Measurements from ENCODE around the gene TMPRSS11E. TPM values are rescaled to one million over a fixed set of nuclear protein-coding genes. Genes with fewer than 3 reads are reported as not detected.

The TMPRSS11E gene
- total RNA-seq, 1 experiment from 2014 or later, result 2.3 TPM

DNA sequence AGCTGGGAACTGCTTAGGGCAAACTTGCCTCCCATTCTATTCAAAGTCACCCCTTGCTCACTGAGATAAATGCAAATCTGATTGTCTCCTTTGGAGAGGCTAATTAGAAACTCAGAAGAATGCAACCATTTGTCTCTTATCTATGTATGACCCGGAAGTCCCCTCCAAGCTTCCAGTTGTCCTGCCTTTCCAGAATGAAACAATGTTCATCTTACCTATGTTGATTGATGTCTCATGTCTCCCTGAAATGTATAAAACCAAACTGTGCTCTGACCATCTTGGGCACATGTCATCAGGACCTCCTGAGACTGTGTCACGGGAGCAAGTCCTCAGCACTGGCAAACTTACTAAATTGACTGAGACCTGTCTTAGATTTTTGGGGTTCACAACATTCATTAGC lies 37.1 kb upstream of the TMPRSS11E start:
- Histone ChIP-seq H2AFZ (ENCODE audit: low read length) (no peak overlapping the region), H3K14ac (ENCODE audit: insufficient read depth, low read length) (no peak overlapping the region), H4K5ac (ENCODE audit: insufficient read length, low read depth, low read length) (no peak overlapping the region), H4K8ac (replicated peaks; ENCODE audit: insufficient read length, low read depth, low read length) (no peak overlapping the region), H3K27ac (ENCODE audit: insufficient read length, low read depth, low read length) (peak overlapping the region; percentile 58), H3K79me1 (ENCODE audit: insufficient read depth, low read depth, low read length, poor library complexity, severe bottlenecking) (no peaks in the 10 kb centered on the region), H3K4me2 (ENCODE audit: insufficient read depth, insufficient read length, low read length) (no peak overlapping the region), H3K9ac (ENCODE audit: extremely low read depth, insufficient read length, low read length) (no peak overlapping the region), H2AK5ac (ENCODE audit: insufficient read length, low read length) (no peak overlapping the region), H3K18ac (ENCODE audit: insufficient read length, low read depth, low read length) (no peak overlapping the region), H3K56ac (ENCODE audit: insufficient read length, low read depth, low read length) (no peak overlapping the region), H3K79me2 (ENCODE audit: insufficient read depth, low read length) (no peaks in the 10 kb centered on the region), H2BK15ac (ENCODE audit: low read depth, low read length) (no peak overlapping the region), H3K23ac (ENCODE audit: insufficient read length, low read depth, low read length) (no peak overlapping the region), H3K27me3 (ENCODE audit: insufficient read depth, low read length) (no peaks in the 10 kb centered on the region), H2BK20ac (ENCODE audit: low read depth, low read length, poor library complexity, severe bottlenecking) (no peak overlapping the region), H4K91ac (ENCODE audit: insufficient read length, low read depth, low read length) (no peak overlapping the region), H3K4me1 (ENCODE audit: insufficient read depth, low read length) (peaks cover 10% of the 10 kb centered on the region; the same call in 1 of the 2 replicates), H3K9me3 (ENCODE audit: control insufficient read depth, low read depth, low read length) (no peaks in the 10 kb centered on the region), H4K20me1 (ENCODE audit: control insufficient read depth, insufficient read depth, insufficient read length) (no peaks in the 10 kb centered on the region), H2BK5ac (ENCODE audit: insufficient read length, low read length) (no peak overlapping the region), H3K23me2 (ENCODE audit: insufficient read length, low read depth, low read length, poor library complexity, severe bottlenecking) (peaks cover 7% of the 10 kb centered on the region), H3T11ph (ENCODE audit: low read length) (no peak overlapping the region), H3K4ac (ENCODE audit: low read depth, low read length) (no peak overlapping the region), H2BK120ac (ENCODE audit: low read depth, low read length, poor library complexity, severe bottlenecking) (no peak overlapping the region), H2BK12ac (ENCODE audit: insufficient read length, low read depth, low read length) (no peak overlapping the region)
- no peak for DNase-seq
- Mint-ChIP-seq H3K36me3 (ENCODE audit: insufficient read depth in 1 of 3, low read depth in 3 of 3) (peaks cover 0 to 11% (median 8%) of the 10 kb centered on the region in 3 experiments; a peak in 5 of 7 replicates), H3K27ac (peak overlapping the region; percentile 78 to 99 (median 92)), H3K4me3 (peak overlapping the region in 1 of 2 experiments; percentile 63; a peak in 1 of 5 replicates), H3K9me3 (no peaks in the 10 kb centered on the region; a peak in 2 of 5 replicates), H3K27me3 (ENCODE audit: low read depth) (no peaks in the 10 kb centered on the region), H3K4me1 (peaks cover 65 to 70% of the 10 kb centered on the region in 2 experiments)
- TF ChIP-seq, protein P1, sequence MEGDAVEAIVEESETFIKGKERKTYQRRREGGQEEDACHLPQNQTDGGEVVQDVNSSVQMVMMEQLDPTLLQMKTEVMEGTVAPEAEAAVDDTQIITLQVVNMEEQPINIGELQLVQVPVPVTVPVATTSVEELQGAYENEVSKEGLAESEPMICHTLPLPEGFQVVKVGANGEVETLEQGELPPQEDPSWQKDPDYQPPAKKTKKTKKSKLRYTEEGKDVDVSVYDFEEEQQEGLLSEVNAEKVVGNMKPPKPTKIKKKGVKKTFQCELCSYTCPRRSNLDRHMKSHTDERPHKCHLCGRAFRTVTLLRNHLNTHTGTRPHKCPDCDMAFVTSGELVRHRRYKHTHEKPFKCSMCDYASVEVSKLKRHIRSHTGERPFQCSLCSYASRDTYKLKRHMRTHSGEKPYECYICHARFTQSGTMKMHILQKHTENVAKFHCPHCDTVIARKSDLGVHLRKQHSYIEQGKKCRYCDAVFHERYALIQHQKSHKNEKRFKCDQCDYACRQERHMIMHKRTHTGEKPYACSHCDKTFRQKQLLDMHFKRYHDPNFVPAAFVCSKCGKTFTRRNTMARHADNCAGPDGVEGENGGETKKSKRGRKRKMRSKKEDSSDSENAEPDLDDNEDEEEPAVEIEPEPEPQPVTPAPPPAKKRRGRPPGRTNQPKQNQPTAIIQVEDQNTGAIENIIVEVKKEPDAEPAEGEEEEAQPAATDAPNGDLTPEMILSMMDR (conservative IDR thresholded peaks at IDR 0.05), result no peak
- no CpG with 5 or more reads among the region's 2 CpGs for WGBS (ENCODE audit: extremely low coverage, insufficient read length, low lambda C conversion rate)

Data from H9 (cell line).